Superior temporal gyrus (tissue), 1 donor: ENCODE results near the gene DARS2.
"Not testable (repeated sequence)": the region's sequence is repeated elsewhere in the genome, so short reads cannot be mapped to it uniquely, and the experiment has no call there.

ENCODE experiments used
- DNase-seq: peaks from one replicate; pipeline ENCODE4 v3.0.0-alpha.2; 2016; ENCODE audit errors: extremely low spot score

The DARS2 gene, protein sequence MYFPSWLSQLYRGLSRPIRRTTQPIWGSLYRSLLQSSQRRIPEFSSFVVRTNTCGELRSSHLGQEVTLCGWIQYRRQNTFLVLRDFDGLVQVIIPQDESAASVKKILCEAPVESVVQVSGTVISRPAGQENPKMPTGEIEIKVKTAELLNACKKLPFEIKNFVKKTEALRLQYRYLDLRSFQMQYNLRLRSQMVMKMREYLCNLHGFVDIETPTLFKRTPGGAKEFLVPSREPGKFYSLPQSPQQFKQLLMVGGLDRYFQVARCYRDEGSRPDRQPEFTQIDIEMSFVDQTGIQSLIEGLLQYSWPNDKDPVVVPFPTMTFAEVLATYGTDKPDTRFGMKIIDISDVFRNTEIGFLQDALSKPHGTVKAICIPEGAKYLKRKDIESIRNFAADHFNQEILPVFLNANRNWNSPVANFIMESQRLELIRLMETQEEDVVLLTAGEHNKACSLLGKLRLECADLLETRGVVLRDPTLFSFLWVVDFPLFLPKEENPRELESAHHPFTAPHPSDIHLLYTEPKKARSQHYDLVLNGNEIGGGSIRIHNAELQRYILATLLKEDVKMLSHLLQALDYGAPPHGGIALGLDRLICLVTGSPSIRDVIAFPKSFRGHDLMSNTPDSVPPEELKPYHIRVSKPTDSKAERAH

GRCh38 chr1:173824315-173825081 lies at the start of gene DARS2, which contains the start of gene CENPL:
Gene DARS2, plus strand, starts transcription at chr1:173824673. Its CDS starts 557 bp downstream, at chr1:173825230.
Gene CENPL, minus strand, starts transcription at chr1:173824883. Its CDS starts 13,584 bp downstream, at chr1:173811299.
- peak; percentile 99 for DNase-seq

DNA sequence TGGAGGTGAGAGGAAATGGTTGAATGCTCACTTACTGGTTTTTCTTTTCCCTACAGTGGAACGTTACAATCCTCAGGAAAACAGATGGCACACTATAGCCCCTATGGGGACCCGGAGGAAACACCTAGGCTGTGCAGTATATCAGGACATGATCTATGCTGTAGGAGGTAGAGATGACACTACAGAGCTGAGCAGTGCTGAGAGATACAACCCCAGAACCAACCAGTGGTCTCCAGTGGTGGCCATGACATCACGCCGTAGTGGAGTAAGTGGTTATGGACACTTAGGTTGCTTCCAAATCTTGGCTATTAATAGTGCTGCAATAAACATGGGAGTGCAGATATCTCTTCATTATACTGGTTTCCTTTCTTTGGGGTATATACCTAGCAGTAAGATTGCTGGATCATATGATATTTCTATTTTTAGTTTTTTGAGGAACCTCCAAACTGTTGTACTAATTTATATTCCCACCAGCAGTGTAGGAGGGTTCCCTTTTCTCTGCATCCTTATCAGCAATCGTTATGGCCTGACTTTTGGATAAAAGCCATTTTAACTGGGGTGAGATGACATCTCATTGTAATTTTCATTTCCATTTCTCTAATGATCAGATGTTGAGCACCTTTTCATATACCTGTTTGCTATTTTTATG lies 48.8 kb upstream of the DARS2 start:
- no peak for DNase-seq

DNA sequence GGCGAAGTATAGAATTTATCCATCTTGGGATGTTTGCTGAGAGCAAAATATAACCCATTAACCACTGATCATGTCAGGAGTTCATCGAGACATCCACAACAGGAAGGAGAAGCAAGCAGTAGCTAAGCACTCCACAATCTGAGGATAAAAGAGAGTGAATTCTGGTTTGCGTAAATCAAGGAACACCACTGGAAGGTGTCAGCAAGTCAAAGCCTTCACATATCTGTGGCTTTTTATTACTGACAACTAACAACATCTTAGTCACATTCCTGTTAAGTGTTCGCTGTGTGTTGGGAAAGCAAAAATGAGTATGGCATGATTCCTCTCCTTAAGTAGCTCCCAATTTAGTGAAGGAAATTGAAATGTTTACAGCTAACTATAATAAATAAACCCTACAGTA lies 44.5 kb upstream of the DARS2 start:
- no peak for DNase-seq

DNA sequence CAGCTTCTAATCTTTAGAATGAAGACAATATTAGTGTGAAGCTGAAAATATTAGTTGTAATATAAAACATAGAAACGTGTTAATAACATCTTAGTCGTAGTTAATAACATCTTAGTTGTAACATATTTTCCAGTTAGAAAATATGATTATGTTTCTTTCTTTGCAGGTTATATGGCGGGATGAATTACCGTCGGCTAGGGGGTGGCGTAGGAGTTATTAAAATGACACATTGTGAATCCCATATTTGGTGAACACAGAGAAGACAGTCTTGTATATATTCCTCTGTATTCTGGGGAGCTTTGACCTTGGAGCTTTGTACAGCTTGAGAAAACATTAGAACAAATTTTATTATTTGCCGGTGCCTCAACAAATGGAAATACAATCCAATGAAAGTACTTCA lies 39.5 kb upstream of the DARS2 start:
- DNase-seq, result no peak

GRCh38 chr1:173789841-173790240 lies 34.6 kb upstream of the DARS2 start:
- no peak for DNase-seq

- DNase-seq, result no peak
These were observed 26.4 kb upstream of the DARS2 start for GRCh38 chr1:173798078-173798477.

DNA sequence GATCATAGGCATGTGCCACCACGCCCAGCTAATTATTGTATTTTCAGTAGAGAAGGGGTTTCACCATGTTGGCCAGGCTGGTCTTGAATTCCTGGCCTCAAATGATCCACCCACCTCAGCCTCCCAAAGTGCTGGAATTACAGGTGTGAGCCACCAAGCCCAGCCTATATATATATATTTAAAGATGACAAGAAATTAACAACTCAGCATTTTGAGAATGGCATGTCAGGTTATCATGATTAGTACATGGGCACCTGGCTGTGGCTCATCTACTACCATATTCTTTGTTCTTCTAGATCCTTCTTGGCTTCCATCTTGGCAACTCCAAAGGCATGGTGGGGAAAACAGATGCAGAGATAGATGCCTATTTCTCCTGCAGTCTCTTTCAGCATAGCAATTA lies 24.5 kb upstream of the DARS2 start:
- DNase-seq, result not testable (repeated sequence)

DNA sequence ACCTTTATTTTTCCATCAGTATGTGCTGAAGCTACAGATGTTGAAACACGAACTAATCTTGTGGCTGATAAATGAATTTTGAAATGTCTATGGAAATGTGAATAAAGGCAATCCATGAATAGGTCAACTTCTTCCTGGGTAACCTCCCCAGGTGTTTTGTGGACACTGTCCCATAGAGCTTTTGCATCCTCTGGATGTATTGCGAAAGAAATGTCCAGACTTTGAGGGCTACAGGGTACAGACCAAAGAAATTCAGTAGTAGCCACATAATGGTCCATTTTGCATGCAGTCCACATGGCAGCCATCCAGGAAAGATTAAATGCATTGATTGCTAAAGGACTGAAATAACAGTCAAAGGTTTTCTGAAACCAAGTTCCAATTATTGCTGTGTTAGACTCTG lies 21.5 kb upstream of the DARS2 start:
- DNase-seq, result no peak

- DNase-seq, result not testable (repeated sequence)
These were observed 10.8 kb upstream of the DARS2 start for GRCh38 chr1:173813654-173814053.

DNA sequence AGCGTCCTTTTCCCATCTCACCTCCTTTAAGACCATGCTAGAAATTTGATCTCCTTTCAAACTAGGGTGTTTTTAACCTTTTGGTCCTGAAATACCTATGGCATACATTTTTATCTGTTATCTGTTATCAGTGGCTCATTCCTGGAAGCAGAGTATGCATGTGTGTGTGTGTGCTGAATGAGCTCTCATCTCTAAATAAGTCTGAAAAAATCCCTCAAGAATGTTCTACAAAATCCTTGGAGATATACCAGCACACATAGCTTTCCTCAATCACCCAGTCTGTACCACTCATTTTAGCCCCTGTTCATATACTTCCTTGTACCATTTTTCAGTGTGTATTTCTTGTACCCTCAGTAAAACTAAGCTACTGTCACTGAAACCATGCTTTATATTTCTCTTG lies 6.0 kb upstream of the DARS2 start:
- no peak for DNase-seq

- DNase-seq, result no peak
These were observed 2.8 kb upstream of the DARS2 start for GRCh38 chr1:173821680-173822079.

GRCh38 chr1:173823781-173824314 lies 625 bp upstream of the DARS2 start:
- no peak for DNase-seq

GRCh38 chr1:173827611-173828010 lies 3.1 kb downstream of the DARS2 start:
- DNase-seq, result no peak

GRCh38 chr1:173832748-173833147 lies 8.3 kb downstream of the DARS2 start:
- no peak for DNase-seq

GRCh38 chr1:173852105-173852504 lies 27.6 kb downstream of the DARS2 start:
- no peak for DNase-seq

DNA sequence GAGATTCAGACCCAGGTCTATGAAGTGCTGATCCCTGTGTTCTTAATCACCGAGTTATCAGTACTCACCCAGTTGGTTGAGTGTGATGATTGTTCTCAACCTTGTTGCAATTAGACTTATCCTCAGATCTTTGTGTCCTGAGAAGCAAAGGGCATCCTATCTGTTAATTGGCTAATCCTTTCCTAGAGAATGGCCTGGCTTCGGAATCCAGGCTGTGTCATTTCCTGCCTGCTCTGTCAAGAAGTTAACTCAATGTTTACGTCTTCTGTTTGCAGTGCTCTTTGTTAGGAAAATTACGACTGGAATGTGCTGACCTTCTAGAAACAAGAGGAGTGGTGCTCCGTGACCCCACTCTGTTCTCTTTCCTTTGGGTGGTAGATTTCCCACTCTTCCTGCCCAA lies 28.6 kb downstream of the DARS2 start:
- no peak for DNase-seq

DNA sequence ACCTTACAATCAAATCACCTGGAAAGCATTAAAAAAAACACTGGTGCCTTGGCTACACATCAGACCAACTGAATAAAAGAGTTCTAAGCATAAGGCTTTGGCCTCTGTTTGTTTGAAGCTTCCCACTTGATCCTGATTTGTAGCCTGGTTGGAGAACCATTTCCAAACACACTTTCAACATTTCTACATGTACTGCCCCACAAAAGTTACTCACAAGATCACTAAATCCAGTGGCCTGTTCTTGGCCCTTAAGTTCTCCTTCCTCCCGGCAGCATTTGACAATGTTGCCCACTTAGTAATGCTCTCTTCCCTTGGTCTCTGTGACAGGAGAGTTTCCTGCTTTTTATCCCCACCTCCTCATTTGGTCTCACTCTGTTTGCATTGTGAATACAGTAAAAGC lies 31.5 kb downstream of the DARS2 start:
- no peak for DNase-seq

DNA sequence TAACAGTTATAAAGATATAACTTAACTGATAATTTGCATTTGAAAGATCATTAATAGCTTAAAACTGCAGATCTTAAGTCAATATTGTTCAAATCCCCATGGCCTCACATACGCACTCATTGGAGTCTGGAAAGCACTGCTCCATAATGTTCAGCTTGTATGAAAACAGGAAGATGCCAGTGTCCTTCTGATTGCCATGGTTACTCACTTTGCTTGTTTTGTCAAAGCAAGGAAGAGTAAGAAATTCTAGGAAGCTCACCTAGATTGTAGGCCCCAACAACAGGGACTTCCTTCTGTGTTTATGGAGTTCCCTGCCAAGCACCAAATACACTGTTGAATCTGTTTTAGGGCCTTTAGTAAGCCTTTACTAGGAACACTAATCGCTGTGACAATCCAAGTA lies 32.4 kb downstream of the DARS2 start:
- DNase-seq, result no peak

DNA sequence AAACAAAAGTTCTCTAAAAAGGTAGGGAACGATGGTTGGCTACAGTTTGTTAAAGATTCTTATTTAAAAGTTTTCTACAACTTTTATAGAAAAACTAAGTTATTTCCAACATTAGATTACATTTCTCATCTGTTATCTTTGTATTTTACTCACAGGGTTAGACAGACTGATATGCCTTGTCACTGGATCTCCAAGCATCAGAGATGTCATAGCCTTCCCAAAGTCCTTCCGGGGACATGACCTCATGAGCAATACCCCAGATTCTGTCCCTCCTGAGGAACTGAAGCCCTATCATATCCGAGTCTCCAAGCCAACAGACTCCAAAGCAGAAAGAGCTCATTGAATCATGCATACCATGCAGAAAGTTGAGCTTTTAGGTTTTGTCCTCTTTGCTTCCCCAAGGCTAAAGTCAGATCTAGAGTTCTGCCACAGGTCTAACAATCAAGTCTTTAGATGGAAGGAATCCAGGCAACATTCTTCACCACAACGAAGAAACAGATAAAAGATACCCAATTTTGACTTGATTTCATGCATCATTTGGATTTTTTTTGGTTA lies 33.0 kb downstream of the DARS2 start:
- no peak for DNase-seq

- DNase-seq, result not testable (repeated sequence)
These were observed 35.1 kb downstream of the DARS2 start for GRCh38 chr1:173859547-173859946.

DNA sequence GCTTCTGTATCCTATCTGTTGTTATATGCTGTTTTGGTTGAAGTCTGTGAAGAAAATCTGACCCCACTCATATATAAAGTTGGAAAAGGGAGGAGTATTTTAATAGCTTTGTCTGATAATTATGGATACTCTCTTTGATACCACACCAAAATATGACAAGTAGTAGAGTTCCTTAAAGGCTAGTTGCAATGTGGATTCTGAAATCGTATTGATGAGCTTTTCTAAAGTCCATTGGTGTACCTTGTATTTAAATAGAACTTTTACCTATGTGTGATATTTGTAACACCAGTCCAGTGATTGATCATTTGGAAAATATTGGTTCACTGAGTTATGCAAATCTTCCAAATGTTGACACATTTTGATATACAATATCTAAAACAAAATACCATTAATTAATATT lies 35.6 kb downstream of the DARS2 start:
- no peak for DNase-seq
